ENCODE results near the gene AQP12B.
"Not testable (repeated sequence)": the region's sequence is repeated elsewhere in the genome, so short reads cannot be mapped to it uniquely, and the experiment has no call there.

AQP12B gene

GRCh38 chr2:240689975-240690374, 7.3 kb upstream of the AQP12B start:
- DNase-seq (ENCODE audit: low read depth, low spot score), result no peak
- no peak overlapping the region for H3K4me3 ChIP-seq (ENCODE audit: low read depth, low read length)
- TF ChIP-seq CTCF (IDR thresholded peaks at IDR 0.05; ENCODE audit: low read depth, low read length), result no peak
- in situ Hi-C loops (cut with HindIII; ENCODE audit: low sequenced_read_pairs), result no loop called here

- no peak for TF ChIP-seq CTCF (IDR thresholded peaks at IDR 0.05; ENCODE audit: low read depth, low read length)
- no peak for DNase-seq (ENCODE audit: low read depth, low spot score)
- H3K4me3 ChIP-seq (ENCODE audit: low read depth, low read length), result no peak overlapping the region
- in situ Hi-C loops (cut with HindIII; ENCODE audit: low sequenced_read_pairs), result no loop called here
These were observed 5.9 kb upstream of the AQP12B start for GRCh38 chr2:240688553-240688919.

GRCh38 chr2:240687741-240688552, 5.3 kb upstream of the AQP12B start:
- no peak overlapping the region for H3K4me3 ChIP-seq (ENCODE audit: low read depth, low read length)
- no peak for TF ChIP-seq CTCF (IDR thresholded peaks at IDR 0.05; ENCODE audit: low read depth, low read length)
- no peak for DNase-seq (ENCODE audit: low read depth, low spot score)
- in situ Hi-C loops (cut with HindIII; ENCODE audit: low sequenced_read_pairs), result no loop called here

GRCh38 chr2:240687045-240687740, 4.5 kb upstream of the AQP12B start:
- H3K4me3 ChIP-seq (ENCODE audit: low read depth, low read length), result no peak overlapping the region
- no peak for TF ChIP-seq CTCF (IDR thresholded peaks at IDR 0.05; ENCODE audit: low read depth, low read length)
- no peak for DNase-seq (ENCODE audit: low read depth, low spot score)
- in situ Hi-C loops (cut with HindIII; ENCODE audit: low sequenced_read_pairs), result no loop called here

- in situ Hi-C loops (cut with HindIII; ENCODE audit: low sequenced_read_pairs), result no loop called here
- TF ChIP-seq CTCF (IDR thresholded peaks at IDR 0.05; ENCODE audit: low read depth, low read length), result no peak
- H3K4me3 ChIP-seq (ENCODE audit: low read depth, low read length), result no peak overlapping the region
- DNase-seq (ENCODE audit: low read depth, low spot score), result no peak
These were observed 3.8 kb upstream of the AQP12B start for GRCh38 chr2:240686460-240686859.

- no peak for DNase-seq (ENCODE audit: low read depth, low spot score)
- no peak for TF ChIP-seq CTCF (IDR thresholded peaks at IDR 0.05; ENCODE audit: low read depth, low read length)
- in situ Hi-C loops (cut with HindIII; ENCODE audit: low sequenced_read_pairs), result no loop called here
- H3K4me3 ChIP-seq (ENCODE audit: low read depth, low read length), result no peak overlapping the region
These were observed 3.2 kb upstream of the AQP12B start for GRCh38 chr2:240685771-240686371.

GRCh38 chr2:240683980-240684728, 1.5 kb upstream of the AQP12B start:
- DNase-seq (ENCODE audit: low read depth, low spot score); H3K4me3 ChIP-seq (ENCODE audit: low read depth, low read length); in situ Hi-C loops (cut with HindIII; ENCODE audit: low sequenced_read_pairs): not testable (repeated sequence)

- in situ Hi-C loops (cut with HindIII; ENCODE audit: low sequenced_read_pairs); DNase-seq (ENCODE audit: low read depth, low spot score); H3K4me3 ChIP-seq (ENCODE audit: low read depth, low read length): not testable (repeated sequence)
These were observed 769 bp upstream of the AQP12B start for GRCh38 chr2:240683329-240683979.

- H3K4me3 ChIP-seq (ENCODE audit: low read depth, low read length); DNase-seq (ENCODE audit: low read depth, low spot score); in situ Hi-C loops (cut with HindIII; ENCODE audit: low sequenced_read_pairs): not testable (repeated sequence)
These were observed 2.5 kb downstream of the AQP12B start for GRCh38 chr2:240680185-240680584.

Measured in astrocyte of the spinal cord (primary cell).